ENCODE results near the gene AIFM2. TPM values are rescaled to one million over a fixed set of nuclear protein-coding genes. Genes with fewer than 3 reads are reported as not detected.

Gene AIFM2
- total RNA-seq, 4 donors from 2014 or later = 18.7 to 29.2 (median 23.8) TPM

DNA sequence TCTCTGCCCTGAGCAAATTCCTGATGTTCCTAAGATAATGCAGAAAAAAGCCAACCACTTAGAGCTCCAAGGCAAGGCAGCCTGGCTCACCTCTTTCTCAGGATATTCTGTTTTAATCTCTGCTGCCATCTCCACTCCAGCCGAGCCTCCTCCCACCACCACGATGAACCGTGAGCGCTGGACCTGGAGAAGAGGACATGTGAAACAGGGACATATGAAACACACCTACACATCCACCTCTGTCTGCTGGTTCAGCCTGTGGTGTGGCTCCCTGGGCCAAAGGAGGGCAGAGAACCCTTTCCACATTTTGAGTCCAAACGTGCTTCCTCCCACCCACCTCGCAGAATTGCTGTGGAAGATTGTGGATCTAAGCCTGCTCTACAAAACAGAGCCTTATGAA, 12.2 kb downstream of the AIFM2 start:
- no peaks in the 10 kb centered on the region for H3K27me3 ChIP-seq
- H3K27ac ChIP-seq = no peak overlapping the region
- H3K4me1 ChIP-seq = no peaks in the 10 kb centered on the region
- no peaks in the 10 kb centered on the region for H3K9me3 ChIP-seq
- H3K4me3 ChIP-seq = no peak overlapping the region
- DNase-seq = no peak
- H3K36me3 ChIP-seq = peaks cover 0 to 43% (median 0%) of the 10 kb centered on the region in 3 donors
- TF ChIP-seq CTCF (IDR thresholded peaks at IDR 0.05) = no peak
- no peak for TF ChIP-seq POLR2A (IDR thresholded peaks at IDR 0.05)

GRCh38 chr10:70119623-70120022, 13.0 kb downstream of the AIFM2 start:
- Histone ChIP-seq H3K4me3 (no peak overlapping the region), H3K27me3 (no peaks in the 10 kb centered on the region), H3K36me3 (peaks cover 0 to 49% (median 0%) of the 10 kb centered on the region in 3 donors), H3K27ac (no peak overlapping the region), H3K4me1 (no peaks in the 10 kb centered on the region), H3K9me3 (no peaks in the 10 kb centered on the region)
- TF ChIP-seq CTCF (IDR thresholded peaks at IDR 0.05) = no peak
- TF ChIP-seq POLR2A (IDR thresholded peaks at IDR 0.05) = no peak
- DNase-seq = no peak

- no peak overlapping the region for H3K27ac ChIP-seq
- DNase-seq = no peak
- TF ChIP-seq POLR2A (IDR thresholded peaks at IDR 0.05) = no peak
- TF ChIP-seq CTCF (IDR thresholded peaks at IDR 0.05) = no peak
- no peaks in the 10 kb centered on the region for H3K4me1 ChIP-seq
- H3K36me3 ChIP-seq = peaks cover 0 to 53% (median 0%) of the 10 kb centered on the region in 3 donors
- no peaks in the 10 kb centered on the region for H3K9me3 ChIP-seq
- no peak overlapping the region for H3K4me3 ChIP-seq
- H3K27me3 ChIP-seq = no peaks in the 10 kb centered on the region
Observed at GRCh38 chr10:70119197-70119596, 13.4 kb downstream of the AIFM2 start.

GRCh38 chr10:70118196-70118595, 14.4 kb downstream of the AIFM2 start:
- no peaks in the 10 kb centered on the region for H3K27me3 ChIP-seq
- H3K9me3 ChIP-seq = no peaks in the 10 kb centered on the region
- peaks cover 0 to 54% (median 0%) of the 10 kb centered on the region in 3 donors for H3K36me3 ChIP-seq
- TF ChIP-seq CTCF (IDR thresholded peaks at IDR 0.05) (no peak), POLR2A (IDR thresholded peaks at IDR 0.05) (no peak)
- no peak for DNase-seq
- no peak overlapping the region for H3K4me3 ChIP-seq
- H3K4me1 ChIP-seq = no peaks in the 10 kb centered on the region
- H3K27ac ChIP-seq = no peak overlapping the region

- Histone ChIP-seq H3K4me1 (no peaks in the 10 kb centered on the region), H3K9me3 (no peaks in the 10 kb centered on the region), H3K4me3 (no peak overlapping the region), H3K36me3 (peaks cover 0 to 54% (median 0%) of the 10 kb centered on the region in 3 donors), H3K27ac (no peak overlapping the region), H3K27me3 (no peaks in the 10 kb centered on the region)
- DNase-seq = no peak
- no peak for TF ChIP-seq CTCF (IDR thresholded peaks at IDR 0.05)
Observed at GRCh38 chr10:70117646-70118045, 15.0 kb downstream of the AIFM2 start.

Data from Peyer's patch (tissue), 4 donors.